GM12874 (cell line): ENCODE measurements around the gene OR2T10.

Experiments used
- CTCF ChIP-seq: IDR thresholded peaks from 2 replicates; pipeline ENCODE4 v1.5.1; 2011; ENCODE audit warnings: low read depth, mild to moderate bottlenecking, control low read depth, low read length, moderate library complexity; ENCODE audit not compliant: insufficient read depth

OR2T10 gene

GRCh38 chr1:248610301-248610700 is 12.8 kb upstream of the OR2T10 start:
- no peak for TF ChIP-seq CTCF

DNA sequence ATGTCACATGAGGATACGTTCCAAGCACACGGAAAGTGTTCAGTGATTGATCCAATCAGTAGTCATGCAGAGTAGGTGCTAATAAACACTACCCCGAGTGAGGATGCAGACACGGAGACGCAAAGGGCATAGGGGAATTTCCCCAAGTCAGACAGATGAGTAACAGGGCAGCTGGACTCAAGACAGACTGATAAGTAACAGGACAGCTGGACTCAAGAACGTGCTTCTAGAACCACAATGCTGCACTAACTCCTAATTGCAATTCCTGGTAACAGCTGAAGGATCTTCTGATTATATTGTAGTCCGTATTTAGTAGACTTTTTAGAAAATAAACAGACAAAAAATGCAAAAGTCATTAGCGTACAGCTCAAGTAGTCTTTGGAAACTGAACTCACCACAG is 1.9 kb upstream of the OR2T10 start:
- no peak for TF ChIP-seq CTCF

- TF ChIP-seq CTCF: no peak
Measured at GRCh38 chr1:248596615-248597014, 885 bp downstream of the OR2T10 start.

DNA sequence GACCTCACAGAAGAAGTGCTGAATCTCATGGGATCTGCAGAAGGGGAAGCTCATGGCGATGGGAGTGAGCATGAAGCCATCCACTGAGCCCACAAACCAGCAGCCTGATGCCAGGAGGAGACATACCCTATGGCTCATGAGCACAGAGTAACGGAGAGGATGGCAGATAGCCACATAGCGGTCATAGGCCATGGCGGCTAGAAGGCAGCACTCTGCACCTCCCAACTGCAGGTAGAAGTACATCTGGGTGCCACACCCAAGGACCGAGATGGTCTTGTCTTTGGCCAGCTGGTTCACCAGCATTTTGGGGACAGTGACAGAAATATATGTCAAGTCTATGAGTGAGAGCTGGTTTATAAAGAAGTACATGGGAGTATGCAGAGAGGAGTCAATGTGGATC is 4.3 kb downstream of the OR2T10 start:
- TF ChIP-seq CTCF: no peak

DNA sequence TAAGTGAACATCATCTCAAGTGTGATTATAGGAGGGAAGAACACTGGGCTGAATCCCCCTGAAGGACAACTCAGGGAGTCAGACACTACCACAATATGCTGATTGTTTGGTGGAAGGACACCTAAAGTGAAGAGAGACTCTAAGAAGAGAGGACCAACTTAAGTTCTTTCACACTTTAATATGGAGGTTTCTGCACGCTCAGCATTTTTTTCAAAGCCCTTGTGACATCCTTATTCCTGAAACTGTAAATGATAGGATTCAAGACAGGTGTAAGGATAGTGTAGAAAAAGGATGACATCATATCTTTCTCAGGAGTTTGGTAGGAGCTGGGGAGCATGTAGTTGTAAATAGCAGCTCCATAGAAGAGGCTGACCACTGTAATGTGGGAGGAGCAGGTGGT is 4.8 kb downstream of the OR2T10 start:
- TF ChIP-seq CTCF: no peak

GRCh38 chr1:248590055-248590454 is 7.4 kb downstream of the OR2T10 start:
- no peak for TF ChIP-seq CTCF

DNA sequence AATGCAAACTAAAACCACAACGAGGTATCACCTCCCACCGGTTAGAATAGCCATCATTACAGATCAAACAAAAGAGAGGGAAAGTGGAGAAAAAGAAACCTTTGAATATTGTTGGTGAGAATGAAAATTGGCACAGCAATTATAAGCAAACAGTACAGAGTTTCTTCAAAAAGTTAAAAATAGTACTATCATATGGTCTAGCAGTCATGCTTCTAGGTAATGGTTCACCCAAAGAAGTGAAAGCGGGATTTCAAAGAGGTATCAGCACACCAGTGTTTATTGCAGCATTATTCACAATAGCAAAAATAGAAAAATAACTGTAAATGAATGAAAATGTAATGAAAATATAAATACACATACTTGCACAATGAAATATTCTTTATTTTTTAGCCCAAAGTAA is 8.2 kb downstream of the OR2T10 start:
- TF ChIP-seq CTCF: no peak

GRCh38 chr1:248585266-248585665 is 12.2 kb downstream of the OR2T10 start:
- no peak for TF ChIP-seq CTCF
